H1 (cell line): ENCODE measurements around the gene ROBO2.

Experiments used
- EZH2 ChIP-seq: fragments of 200-600 bp; sonication (generic); IDR thresholded peaks from 2 replicates; pipeline ENCODE4 v1.7.1; 2012; ENCODE audit warnings: low read depth, mild to moderate bottlenecking, moderate library complexity, low read length, inconsistent platforms; ENCODE audit not compliant: severe bottlenecking
- MAX ChIP-seq: IDR thresholded peaks from 2 replicates; pipeline ENCODE4 v1.6.1; 2012; ENCODE audit warnings: inconsistent platforms
- RNF2 ChIP-seq: fragments of 200-900, 300-1000 bp; sonication (generic); IDR thresholded peaks from 2 replicates; pipeline ENCODE4 v1.7.1; 2016; ENCODE audit warnings: borderline replicate concordance, low read depth, mild to moderate bottlenecking, antibody characterized with exemption, low read length; ENCODE audit not compliant: poor library complexity, severe bottlenecking; ENCODE audit errors: missing control alignments
- TF ChIP-seq, protein P1 (sequence below), 3 experiments: IDR thresholded peaks; 1 replicate in 2 of 3; 2 replicates in 1 of 3; pipeline versions ENCODE4 v1.5.1 to v1.6.1; 2011; ENCODE audit warnings: low read length in 3 of 3, mild to moderate bottlenecking in 3 of 3, inconsistent platforms in 2 of 3, low read depth in 1 of 3, moderate library complexity in 1 of 3; ENCODE audit not compliant: insufficient read depth in 1 of 3; ENCODE audit errors: control extremely low read depth in 1 of 3

DNA sequence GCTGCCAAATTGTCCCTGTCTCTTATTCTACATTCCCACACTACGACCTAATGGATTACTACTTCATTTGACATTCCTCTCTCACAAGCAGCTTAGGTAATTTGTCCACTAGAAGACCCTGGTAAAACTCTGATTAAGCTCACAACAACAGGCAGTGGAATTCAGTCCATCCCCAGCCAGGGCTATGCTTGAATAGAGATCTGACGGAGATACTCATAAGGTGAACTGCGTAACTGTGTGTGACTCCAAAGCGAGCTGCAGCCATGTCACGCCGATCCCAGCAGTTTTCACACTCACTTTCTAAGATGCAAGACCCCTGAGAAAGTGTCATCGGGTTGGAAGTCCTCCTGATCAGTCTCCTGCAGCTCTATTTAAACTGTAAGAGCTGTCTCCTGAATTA is 25.7 kb upstream of the ROBO2 start:
- no peak for TF ChIP-seq MAX
- no peak for TF ChIP-seq RNF2
- TF ChIP-seq, protein P1, sequence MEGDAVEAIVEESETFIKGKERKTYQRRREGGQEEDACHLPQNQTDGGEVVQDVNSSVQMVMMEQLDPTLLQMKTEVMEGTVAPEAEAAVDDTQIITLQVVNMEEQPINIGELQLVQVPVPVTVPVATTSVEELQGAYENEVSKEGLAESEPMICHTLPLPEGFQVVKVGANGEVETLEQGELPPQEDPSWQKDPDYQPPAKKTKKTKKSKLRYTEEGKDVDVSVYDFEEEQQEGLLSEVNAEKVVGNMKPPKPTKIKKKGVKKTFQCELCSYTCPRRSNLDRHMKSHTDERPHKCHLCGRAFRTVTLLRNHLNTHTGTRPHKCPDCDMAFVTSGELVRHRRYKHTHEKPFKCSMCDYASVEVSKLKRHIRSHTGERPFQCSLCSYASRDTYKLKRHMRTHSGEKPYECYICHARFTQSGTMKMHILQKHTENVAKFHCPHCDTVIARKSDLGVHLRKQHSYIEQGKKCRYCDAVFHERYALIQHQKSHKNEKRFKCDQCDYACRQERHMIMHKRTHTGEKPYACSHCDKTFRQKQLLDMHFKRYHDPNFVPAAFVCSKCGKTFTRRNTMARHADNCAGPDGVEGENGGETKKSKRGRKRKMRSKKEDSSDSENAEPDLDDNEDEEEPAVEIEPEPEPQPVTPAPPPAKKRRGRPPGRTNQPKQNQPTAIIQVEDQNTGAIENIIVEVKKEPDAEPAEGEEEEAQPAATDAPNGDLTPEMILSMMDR (IDR thresholded peaks at IDR 0.05; ENCODE audit: control extremely low read depth in 1 of 3, insufficient read depth in 1 of 3, low read depth in 1 of 3, low read length in 3 of 3) = no peak
- TF ChIP-seq EZH2 = no peak
